Pancreas (tissue), 10 donors: ENCODE measurements around the gene PLK1. TPM values are rescaled to one million over a fixed set of nuclear protein-coding genes. Genes with fewer than 3 reads are reported as not detected.
A peak's percentile ranks its signal among the peaks of the same experiment; 100 is the strongest.

Experiments used
- ATAC-seq, 4 donors: fragments of 200-7000 bp; cut with Tn5 transposase; one replicate each; pipeline versions ENCODE4 v1.8.0 to v1.9.1; 2020; ENCODE audit warnings: mild to moderate bottlenecking in 4 of 4, moderate library complexity in 4 of 4
- DNase-seq, 6 donors: peaks; one replicate each; pipeline ENCODE4 v3.0.0-alpha.2; 2020
- FAIRE-seq: peaks from 2 replicates; lab custom pipeline; 2012; peaks lifted over from hg19 to GRCh38; lab: Jason Lieb, UNC
- H3K27ac ChIP-seq, 4 donors: fragments of 200-600 bp; sonication (generic); 1 replicate in 3 of 4; 2 replicates in 1 of 4; pipeline versions ENCODE4 v1.5.0 to v1.8.0; 2020
- H3K27me3 ChIP-seq, 4 donors: fragments of 200-600 bp; one replicate each; pipeline ENCODE4 v1.8.0; 2021
- H3K36me3 ChIP-seq, 3 donors: fragments of 200-600 bp; sonication (generic) in 1 of 3; one replicate each; pipeline versions ENCODE4 v1.5.0 to v1.8.0; 2020 to 2021
- H3K4me1 ChIP-seq, 3 donors: fragments of 200-600 bp; one replicate each; pipeline ENCODE4 v1.8.0; 2021
- H3K4me3 ChIP-seq, 4 donors: fragments of 200-600 bp; sonication (generic) in 2 of 4; one replicate each; pipeline versions ENCODE4 v1.5.0 to v1.8.0; 2020 to 2021
- H3K9me3 ChIP-seq, 4 donors: fragments of 200-600 bp; one replicate each; pipeline ENCODE4 v1.8.0; 2021
- WGBS, 2 donors: extraction: QIAGEN DNeasy Blood & Tissue Kit; methylation state at CpG; one replicate each; pipeline ENCODE4 v1.1.7; 2013; 5-methylcytosine and 5-hydroxymethylcytosine counted together
- intact Hi-C, 3 donors: fragments of 100-400 bp; cut with DNase I; formaldehyde crosslinking; loops; one replicate each; pipeline versions ENCODE4 v1.11.1 to v1.14.2; 2022
- polyA plus RNA-seq, 2 donors: library from polyadenylated mRNA; stranded (reverse); fragments of 200-250 nt; gene quantifications; one replicate each; pipeline ENCODE4 v1.2.3, GENCODE V29; 2013
- total RNA-seq, 6 donors: library from RNA; stranded (reverse); fragmentation: NEBNext Ultra II Directional in 4 of 6; extraction: Animal tissue kit (Norgen Biotek cat#: 25700) in 4 of 6; gene quantifications; one replicate each; pipeline versions ENCODE4 v1.2.1 to v1.2.4, GENCODE V29; 2021 to 2023
- TF ChIP-seq, protein P1 (sequence below), 4 donors: fragments of 200-600 bp; sonication (generic) in 3 of 4; IDR thresholded peaks; one replicate each; pipeline versions ENCODE4 v1.5.0 to v1.8.0; 2021; ENCODE audit warnings: antibody characterized with exemption in 4 of 4
- donor health status: healthy with polysubstance abuse.
- donor health status: DM: no; HTN: no; CAD: no; lungs with moderate emphysema.
- donor health status: DM: no; HTN: no; CAD: no.
- donor health status: control.
- donor health status: control.
- donor health status: Bipolar disorder and iron deficiency.
- donor health status: DM: yes; HTN: yes; CAD: no.
- donor health status: DM: no; HTN: no; CAD: no.
- donor health status: DM: no; HTN: no; CAD: no.
- donor health status: DM: yes; HTN: yes; CAD: no.

PLK1 gene
- total and polyA plus RNA-seq, 8 donors = 0.31 to 2.7 (median 1.1) TPM

DNA sequence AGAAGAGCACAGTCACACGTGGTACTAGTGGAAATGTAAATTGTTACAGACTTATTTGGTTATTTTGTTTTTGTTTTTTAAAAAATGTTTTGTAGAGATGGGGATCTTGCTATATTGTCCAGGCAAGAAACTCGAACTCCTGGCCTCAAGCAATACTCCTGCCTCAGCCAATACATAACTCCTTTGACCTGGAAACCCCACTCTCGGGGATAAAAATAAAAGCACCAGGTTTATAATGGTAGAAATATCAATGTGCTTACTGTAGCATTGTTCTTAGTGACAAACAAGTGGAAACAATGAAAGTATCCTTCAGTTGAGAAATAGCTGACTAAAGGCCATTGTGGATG is 46.1 kb downstream of the PLK1 start:
- H3K27me3 ChIP-seq = peaks cover 0 to 4% (median 0%) of the 10 kb centered on the region in 4 donors
- H3K4me3 ChIP-seq = no peak overlapping the region
- ATAC-seq (no peak), FAIRE-seq (no peak), DNase-seq (no peak)
- intact Hi-C loops = no loop called here
- H3K36me3 ChIP-seq = no peaks in the 10 kb centered on the region
- 47 to 56% methylated on average over 3 of the region's 3 CpGs for WGBS, 2 donors
- TF ChIP-seq, protein P1, sequence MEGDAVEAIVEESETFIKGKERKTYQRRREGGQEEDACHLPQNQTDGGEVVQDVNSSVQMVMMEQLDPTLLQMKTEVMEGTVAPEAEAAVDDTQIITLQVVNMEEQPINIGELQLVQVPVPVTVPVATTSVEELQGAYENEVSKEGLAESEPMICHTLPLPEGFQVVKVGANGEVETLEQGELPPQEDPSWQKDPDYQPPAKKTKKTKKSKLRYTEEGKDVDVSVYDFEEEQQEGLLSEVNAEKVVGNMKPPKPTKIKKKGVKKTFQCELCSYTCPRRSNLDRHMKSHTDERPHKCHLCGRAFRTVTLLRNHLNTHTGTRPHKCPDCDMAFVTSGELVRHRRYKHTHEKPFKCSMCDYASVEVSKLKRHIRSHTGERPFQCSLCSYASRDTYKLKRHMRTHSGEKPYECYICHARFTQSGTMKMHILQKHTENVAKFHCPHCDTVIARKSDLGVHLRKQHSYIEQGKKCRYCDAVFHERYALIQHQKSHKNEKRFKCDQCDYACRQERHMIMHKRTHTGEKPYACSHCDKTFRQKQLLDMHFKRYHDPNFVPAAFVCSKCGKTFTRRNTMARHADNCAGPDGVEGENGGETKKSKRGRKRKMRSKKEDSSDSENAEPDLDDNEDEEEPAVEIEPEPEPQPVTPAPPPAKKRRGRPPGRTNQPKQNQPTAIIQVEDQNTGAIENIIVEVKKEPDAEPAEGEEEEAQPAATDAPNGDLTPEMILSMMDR (IDR thresholded peaks at IDR 0.05) = no peak
- no peak overlapping the region for H3K27ac ChIP-seq
- no peaks in the 10 kb centered on the region for H3K9me3 ChIP-seq
- no peaks in the 10 kb centered on the region for H3K4me1 ChIP-seq

DNA sequence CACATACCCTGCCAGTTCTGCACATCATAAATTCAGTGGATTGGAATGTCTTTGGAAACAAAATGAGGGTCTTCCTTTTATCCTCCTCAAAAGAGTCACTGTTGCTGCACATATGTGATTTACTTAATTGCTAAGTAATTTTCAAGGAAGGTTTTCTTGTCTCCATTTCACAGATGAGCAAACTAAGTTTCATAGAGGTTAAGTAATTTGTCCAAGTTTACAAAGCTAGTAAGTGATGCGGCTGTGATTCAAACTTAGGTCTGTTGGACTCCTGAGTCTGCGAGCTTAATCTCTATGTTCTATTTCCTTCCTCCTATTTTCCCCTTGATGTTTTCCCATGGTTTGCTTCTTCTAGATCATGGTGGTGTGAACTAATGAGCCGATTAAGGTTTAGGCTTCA is 48.0 kb downstream of the PLK1 start:
- ATAC-seq = no peak
- no peak overlapping the region for H3K4me3 ChIP-seq
- H3K36me3 ChIP-seq = no peaks in the 10 kb centered on the region
- no peak for FAIRE-seq
- WGBS, 2 donors = 80 to 87% methylated on average over 3 of the region's 3 CpGs
- no peak for DNase-seq
- H3K4me1 ChIP-seq = no peaks in the 10 kb centered on the region
- TF ChIP-seq, protein P1 (IDR thresholded peaks at IDR 0.05) = no peak
- no peaks in the 10 kb centered on the region for H3K9me3 ChIP-seq
- intact Hi-C loops = no loop called here
- no peak overlapping the region for H3K27ac ChIP-seq
- H3K27me3 ChIP-seq = peaks cover 0 to 4% (median 0%) of the 10 kb centered on the region in 4 donors

DNA sequence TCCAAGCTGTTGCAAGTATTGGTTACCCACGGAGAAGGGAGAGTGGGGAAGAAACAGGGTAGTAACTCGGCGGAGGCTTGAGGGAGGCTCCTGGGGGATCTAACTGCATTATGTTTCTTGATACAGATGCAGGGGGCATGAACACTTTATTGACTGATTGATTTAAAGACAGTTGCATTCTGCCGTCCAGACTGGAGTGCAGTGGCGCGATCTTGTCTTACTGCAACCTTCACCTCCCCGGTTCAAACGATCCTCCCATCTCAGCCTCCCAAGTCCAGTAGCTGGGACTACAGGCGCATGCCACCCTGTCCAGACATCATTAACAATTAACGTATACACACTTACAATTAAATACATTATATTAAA is 49.4 kb downstream of the PLK1 start:
- TF ChIP-seq, protein P1 (IDR thresholded peaks at IDR 0.05) = no peak
- Histone ChIP-seq H3K36me3 (no peaks in the 10 kb centered on the region), H3K4me1 (no peaks in the 10 kb centered on the region), H3K9me3 (no peaks in the 10 kb centered on the region), H3K4me3 (no peak overlapping the region), H3K27ac (no peak overlapping the region), H3K27me3 (peaks cover 0 to 4% (median 0%) of the 10 kb centered on the region in 4 donors)
- intact Hi-C loops = no loop called here
- FAIRE-seq (no peak), DNase-seq (no peak), ATAC-seq (no peak)
- 43 to 44% methylated on average over 10 of the region's 10 CpGs for WGBS, 2 donors

DNA sequence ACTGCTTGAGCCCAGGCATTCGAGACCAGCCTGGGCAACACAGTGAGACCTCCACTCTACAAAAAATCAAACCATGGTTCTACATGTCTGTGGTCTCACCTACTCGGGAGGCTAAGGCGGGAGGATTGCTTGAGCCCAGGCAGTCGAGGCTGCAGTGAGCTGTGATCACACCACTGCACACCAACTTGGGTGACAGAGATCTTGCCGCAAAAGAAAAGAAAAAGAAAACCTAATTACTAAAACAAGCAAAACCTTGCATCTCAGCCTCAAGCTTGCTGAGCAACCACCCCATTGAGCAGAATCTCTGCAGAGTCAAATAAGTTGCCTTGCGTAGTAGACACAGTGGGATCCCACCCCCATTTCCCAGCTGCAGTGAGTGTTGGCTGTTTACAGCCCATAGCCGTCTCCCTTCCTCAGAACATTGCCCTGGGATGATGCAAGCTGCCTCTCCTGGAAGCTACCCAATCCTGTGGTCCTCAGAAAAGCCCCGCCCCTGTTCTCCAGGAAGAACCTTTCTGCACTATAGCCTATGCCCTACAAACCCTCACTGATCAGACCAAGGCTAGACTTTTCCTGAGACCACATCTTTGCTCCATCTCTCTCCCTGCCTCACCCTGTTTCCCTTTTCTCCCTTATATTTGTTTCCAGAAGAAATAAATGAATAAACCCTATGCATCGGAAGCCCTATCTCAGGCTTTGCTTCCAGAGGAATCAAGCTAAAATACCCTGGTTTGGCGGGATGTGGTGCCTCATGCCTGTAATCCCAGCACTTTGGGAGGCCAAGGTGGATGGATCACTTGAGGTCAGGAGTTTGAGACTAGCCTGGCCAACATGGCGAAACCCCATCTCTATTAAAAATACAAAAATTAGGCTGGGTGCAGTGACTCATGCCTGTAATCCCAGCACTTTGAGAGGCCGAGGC is 51.1 kb downstream of the PLK1 start:
- FAIRE-seq (no peak), ATAC-seq (peak in 2 of 4 donors; percentile 42 to 51), DNase-seq (no peak)
- no peak overlapping the region for H3K27ac ChIP-seq
- H3K9me3 ChIP-seq = no peaks in the 10 kb centered on the region
- no peaks in the 10 kb centered on the region for H3K4me1 ChIP-seq
- no peaks in the 10 kb centered on the region for H3K27me3 ChIP-seq
- H3K36me3 ChIP-seq = no peaks in the 10 kb centered on the region
- 54 to 60% methylated on average over 12 of the region's 12 CpGs for WGBS, 2 donors
- TF ChIP-seq, protein P1 (IDR thresholded peaks at IDR 0.05) = no peak
- no peak overlapping the region for H3K4me3 ChIP-seq
- intact Hi-C loops = no loop called here
